CD4-positive, alpha-beta T cell (primary cell): ENCODE data around the gene USP25. TPM values are rescaled to one million over a fixed set of nuclear protein-coding genes. Genes with fewer than 3 reads are reported as not detected.

Source experiments
- ATAC-seq: fragments of 200-7000 bp; cut with Tn5 transposase; one replicate; pipeline ENCODE4 v1.10.0; 2022; ENCODE audit warnings: mild to moderate bottlenecking; ENCODE audit not compliant: poor library complexity
- CTCF ChIA-PET: fragments of 350-600 bp; sonication (Branson Sonifier 250); formaldehyde crosslinking; loops from one replicate; lab custom pipeline; 2021; ENCODE audit warnings: antibody characterized with exemption, inconsistent platforms; lab: Charles Lee
- POLR2A ChIA-PET: fragments of 350-600 bp; sonication (Branson Sonifier 250); formaldehyde crosslinking; loops from one replicate; lab custom pipeline; 2021; ENCODE audit warnings: antibody characterized with exemption, inconsistent platforms; lab: Charles Lee
- DNase-seq, 14 experiments: peaks; one replicate each; pipeline ENCODE4 v3.0.0-alpha.2; 2013 to 2020; ENCODE audit warnings: mixed read lengths in 2 of 14
- H3K27ac ChIP-seq, 2 donors: one replicate each; pipeline versions ENCODE4 v1.5.1 to v1.7.0; 2013; ENCODE audit warnings: low read length in 2 of 2, low read depth in 1 of 2, mild to moderate bottlenecking in 1 of 2
- H3K27me3 ChIP-seq, 2 experiments: 1 replicate in 1 of 2; 2 replicates in 1 of 2; pipeline versions ENCODE4 v1.6.1 to v1.7.0; 2013; ENCODE audit warnings: low read length in 2 of 2, control low read depth in 1 of 2, mild to moderate bottlenecking in 1 of 2, moderate library complexity in 1 of 2; ENCODE audit not compliant: insufficient read depth in 2 of 2, control insufficient read depth in 1 of 2
- H3K36me3 ChIP-seq: one replicate; pipeline ENCODE4 v1.6.1; 2013; ENCODE audit warnings: low read length, control low read depth; ENCODE audit not compliant: insufficient read depth
- H3K4me1 ChIP-seq: one replicate; pipeline ENCODE4 v1.6.1; 2013; ENCODE audit warnings: low read length, control low read depth; ENCODE audit not compliant: insufficient read depth
- H3K4me3 ChIP-seq: one replicate; pipeline ENCODE4 v1.5.1; 2013; ENCODE audit warnings: mild to moderate bottlenecking, low read length, moderate library complexity
- H3K9me3 ChIP-seq, 2 experiments: 1 replicate in 1 of 2; 2 replicates in 1 of 2; pipeline versions ENCODE4 v1.6.1 to v1.7.0; 2013; ENCODE audit warnings: low read length in 2 of 2, mild to moderate bottlenecking in 2 of 2, control low read depth in 1 of 2, moderate library complexity in 1 of 2; ENCODE audit not compliant: control insufficient read depth in 1 of 2, insufficient read depth in 1 of 2
- H3K27ac Mint-ChIP-seq: one replicate; pipeline ENCODE4 v1.8.0; 2020; ENCODE audit warnings: mixed read lengths
- H3K27me3 Mint-ChIP-seq: one replicate; pipeline ENCODE4 v1.8.0; 2021; ENCODE audit warnings: mixed read lengths
- H3K36me3 Mint-ChIP-seq: one replicate; pipeline ENCODE4 v1.8.0; 2021; ENCODE audit warnings: low read depth, mixed read lengths
- H3K4me1 Mint-ChIP-seq: one replicate; pipeline ENCODE4 v1.8.0; 2021; ENCODE audit warnings: low read depth, mixed read lengths
- H3K4me3 Mint-ChIP-seq: one replicate; pipeline ENCODE4 v1.8.0; 2020; ENCODE audit warnings: mild to moderate bottlenecking, mixed read lengths
- H3K9me3 Mint-ChIP-seq: one replicate; pipeline ENCODE4 v1.8.0; 2020; ENCODE audit warnings: mixed read lengths
- CTCF ChIP-seq: fragments of 200-600 bp; IDR thresholded peaks from one replicate; pipeline ENCODE4 v1.8.0; 2022; ENCODE audit warnings: antibody characterized with exemption, mild to moderate bottlenecking
- intact Hi-C, 2 experiments: fragments of 100-400 bp; cut with DNase I in 1 of 2; cut with micrococcal nuclease in 1 of 2; formaldehyde crosslinking; loops; one replicate each; pipeline versions ENCODE4 v1.15.1 to v1.9.0; 2023 to 2025; cut with DNase I, micrococcal nuclease
- total RNA-seq, 174 experiments: library from RNA in 2 of 174; stranded (reverse) in 2 of 174; gene quantifications; one replicate each; pipeline ENCODE4 v1.2.3 and lab custom pipeline; 2021 to 2026

USP25 gene
- total RNA-seq, 2 experiments from 2014 or later, result 45.0 to 49.2 TPM

- H3K9me3 ChIP-seq, result no peaks in the 10 kb centered on the region
- DNase-seq, result no peak
- peaks cover 8% of the 10 kb centered on the region for H3K36me3 ChIP-seq
- POLR2A ChIA-PET, result no interaction called here
- H3K27ac ChIP-seq, result no peak overlapping the region
- intact Hi-C loops, result no loop called here
- H3K4me1 ChIP-seq, result no peaks in the 10 kb centered on the region
- ATAC-seq, result no peak
- no peak overlapping the region for H3K27ac Mint-ChIP-seq
- H3K9me3 Mint-ChIP-seq, result peaks cover 2% of the 10 kb centered on the region
- no peak overlapping the region for H3K4me3 ChIP-seq
- peaks cover 67% of the 10 kb centered on the region for H3K36me3 Mint-ChIP-seq
- H3K4me3 Mint-ChIP-seq, result no peak overlapping the region
- H3K4me1 Mint-ChIP-seq, result peaks cover 57% of the 10 kb centered on the region
- no peak for TF ChIP-seq CTCF
- H3K27me3 Mint-ChIP-seq, result no peaks in the 10 kb centered on the region
- CTCF ChIA-PET, result no interaction called here
- no peaks in the 10 kb centered on the region for H3K27me3 ChIP-seq
Measured at GRCh38 chr21:15774590-15774989, 44.8 kb downstream of the USP25 start.

- ChIA-PET CTCF (interaction anchor here (0.9 kb wide), 1 partner anchor 18 kb away, joined by 3 read pairs; no protein-coding TSS in a partner anchor), POLR2A (interaction anchor here (1.0 kb wide), 2 partner anchors 39 to 42 kb away, joined by 3 to 4 read pairs; no protein-coding TSS in a partner anchor)
- DNase-seq (no peak), ATAC-seq (no peak)
- Mint-ChIP-seq H3K27ac (no peak overlapping the region), H3K4me3 (no peak overlapping the region), H3K9me3 (peaks cover 2% of the 10 kb centered on the region), H3K4me1 (peaks cover 52% of the 10 kb centered on the region), H3K36me3 (peaks cover 61% of the 10 kb centered on the region), H3K27me3 (no peaks in the 10 kb centered on the region)
- H3K4me3 ChIP-seq, result no peak overlapping the region
- no peaks in the 10 kb centered on the region for H3K4me1 ChIP-seq
- H3K27ac ChIP-seq, result no peak overlapping the region
- intact Hi-C loops, result no loop called here
- no peaks in the 10 kb centered on the region for H3K27me3 ChIP-seq
- TF ChIP-seq CTCF, result no peak
- peaks cover 8% of the 10 kb centered on the region for H3K36me3 ChIP-seq
- no peaks in the 10 kb centered on the region for H3K9me3 ChIP-seq
Measured at GRCh38 chr21:15775291-15775690, 45.5 kb downstream of the USP25 start.

DNA sequence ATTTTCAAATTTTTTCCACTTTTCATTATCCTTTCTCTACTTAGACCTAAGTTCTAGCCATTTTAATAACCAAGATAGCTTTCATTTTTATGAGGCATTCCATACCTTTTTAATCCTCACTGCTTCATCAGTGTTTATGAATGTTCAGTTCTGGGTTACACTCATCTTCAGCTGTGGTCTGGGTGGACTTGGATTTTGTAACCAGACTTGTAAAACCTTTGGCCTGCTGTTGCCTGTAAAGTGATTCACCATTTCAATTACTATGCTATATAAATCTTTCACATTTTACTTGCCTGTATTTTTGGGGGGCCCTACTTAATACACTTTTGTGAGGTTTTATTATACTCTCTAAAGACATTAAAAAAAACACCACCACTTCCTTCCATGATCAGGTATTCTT, 46.2 kb downstream of the USP25 start:
- H3K4me3 ChIP-seq, result no peak overlapping the region
- DNase-seq, result no peak
- no peak for TF ChIP-seq CTCF
- no peak overlapping the region for H3K27ac Mint-ChIP-seq
- peaks cover 12% of the 10 kb centered on the region for H3K36me3 ChIP-seq
- peaks cover 2% of the 10 kb centered on the region for H3K9me3 Mint-ChIP-seq
- peaks cover 47% of the 10 kb centered on the region for H3K4me1 Mint-ChIP-seq
- H3K4me1 ChIP-seq, result no peaks in the 10 kb centered on the region
- no peaks in the 10 kb centered on the region for H3K27me3 ChIP-seq
- H3K27me3 Mint-ChIP-seq, result no peaks in the 10 kb centered on the region
- intact Hi-C loops, result no loop called here
- ATAC-seq, result no peak
- H3K27ac ChIP-seq, result no peak overlapping the region
- ChIA-PET POLR2A (interaction anchor here (1.0 kb wide), 2 partner anchors 40 to 43 kb away, joined by 3 to 4 read pairs; no protein-coding TSS in a partner anchor), CTCF (no interaction called here)
- H3K36me3 Mint-ChIP-seq, result peaks cover 63% of the 10 kb centered on the region
- no peak overlapping the region for H3K4me3 Mint-ChIP-seq
- no peaks in the 10 kb centered on the region for H3K9me3 ChIP-seq
